Uterus (tissue), 2 donors: ENCODE measurements around the gene RPP21.

ENCODE experiments used
- POLR2A ChIP-seq, 2 donors: fragments of 450-650 bp; IDR thresholded peaks; one replicate each; pipeline ENCODE4 v1.6.1; 2016; ENCODE audit warnings: antibody characterized with exemption in 2 of 2, mild to moderate bottlenecking in 1 of 2, moderate library complexity in 1 of 2
- TF ChIP-seq, protein P1 (sequence below), 4 experiments: fragments of 200-600 bp in 2 of 4; fragments of 450-650 bp in 2 of 4; sonication (generic) in 2 of 4; IDR thresholded peaks; one replicate each; pipeline ENCODE4 v1.5.1; 2016 to 2019; ENCODE audit warnings: antibody characterized with exemption in 4 of 4, mild to moderate bottlenecking in 2 of 4, moderate library complexity in 1 of 4

- no peak for TF ChIP-seq POLR2A (IDR thresholded peaks at IDR 0.05)
- TF ChIP-seq, protein P1, sequence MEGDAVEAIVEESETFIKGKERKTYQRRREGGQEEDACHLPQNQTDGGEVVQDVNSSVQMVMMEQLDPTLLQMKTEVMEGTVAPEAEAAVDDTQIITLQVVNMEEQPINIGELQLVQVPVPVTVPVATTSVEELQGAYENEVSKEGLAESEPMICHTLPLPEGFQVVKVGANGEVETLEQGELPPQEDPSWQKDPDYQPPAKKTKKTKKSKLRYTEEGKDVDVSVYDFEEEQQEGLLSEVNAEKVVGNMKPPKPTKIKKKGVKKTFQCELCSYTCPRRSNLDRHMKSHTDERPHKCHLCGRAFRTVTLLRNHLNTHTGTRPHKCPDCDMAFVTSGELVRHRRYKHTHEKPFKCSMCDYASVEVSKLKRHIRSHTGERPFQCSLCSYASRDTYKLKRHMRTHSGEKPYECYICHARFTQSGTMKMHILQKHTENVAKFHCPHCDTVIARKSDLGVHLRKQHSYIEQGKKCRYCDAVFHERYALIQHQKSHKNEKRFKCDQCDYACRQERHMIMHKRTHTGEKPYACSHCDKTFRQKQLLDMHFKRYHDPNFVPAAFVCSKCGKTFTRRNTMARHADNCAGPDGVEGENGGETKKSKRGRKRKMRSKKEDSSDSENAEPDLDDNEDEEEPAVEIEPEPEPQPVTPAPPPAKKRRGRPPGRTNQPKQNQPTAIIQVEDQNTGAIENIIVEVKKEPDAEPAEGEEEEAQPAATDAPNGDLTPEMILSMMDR (IDR thresholded peaks at IDR 0.05): no peak
Observed at GRCh38 chr6:30345852-30346251, 896 bp downstream of the RPP21 start.
